ENCODE data around the gene ZFYVE28. TPM values are rescaled to one million over a fixed set of nuclear protein-coding genes. Genes with fewer than 3 reads are reported as not detected.

The ZFYVE28 gene
- total RNA-seq, 1 experiment from 2014 or later: 19.2 TPM

- Histone ChIP-seq H3K27ac (ENCODE audit: low read depth, low read length) (no peak overlapping the region), H3K36me3 (ENCODE audit: control insufficient read depth in 1 of 2, insufficient read depth in 2 of 2, low read length in 2 of 2) (no peaks in the 10 kb centered on the region), H4K20me1 (ENCODE audit: insufficient read depth) (no peaks in the 10 kb centered on the region), H2AFZ (ENCODE audit: low read depth, low read length, poor library complexity, severe bottlenecking) (no peak overlapping the region), H3K4me2 (ENCODE audit: low read length) (no peak overlapping the region), H3K27me3 (ENCODE audit: insufficient read depth, low read length) (no peaks in the 10 kb centered on the region), H3K9me2 (ENCODE audit: insufficient read depth) (no peaks in the 10 kb centered on the region), H3K4me3 (replicated peaks in 1 of 2; ENCODE audit: low read depth in 1 of 2, low read length in 2 of 2) (no peak overlapping the region), H3K9me3 (ENCODE audit: control insufficient read depth in 1 of 2, insufficient read depth in 1 of 2, low read depth in 1 of 2, low read length in 2 of 2) (no peaks in the 10 kb centered on the region), H3K79me2 (ENCODE audit: insufficient read depth, low read length) (no peaks in the 10 kb centered on the region), H3K9ac (ENCODE audit: low read length) (no peak overlapping the region), H3K4me1 (ENCODE audit: control insufficient read depth in 1 of 2, insufficient read depth in 2 of 2, low read length in 2 of 2) (peaks cover 8 to 16% of the 10 kb centered on the region in 2 experiments; a peak in 3 of 4 replicates)
- intact Hi-C loops (cut with micrococcal nuclease): no loop called here
- RAD21 ChIA-PET (ENCODE audit: low non-redundant PET in 1 of 2, low total read pairs in 2 of 2, uncharacterized antibody in 2 of 2, unreplicated experiment in 2 of 2): no interaction called here
- ATAC-seq (no peak), DNase-seq (ENCODE audit: low read depth, low spot score) (no peak)
- TF ChIP-seq ELF1 (IDR thresholded peaks at IDR 0.05; ENCODE audit: borderline replicate concordance, low read depth): no peak
- no peak for TF ChIP-seq FOSL1 (IDR thresholded peaks at IDR 0.05; ENCODE audit: low read depth)
- TF ChIP-seq EGR1 (IDR thresholded peaks at IDR 0.05; ENCODE audit: low read depth): no peak
- no peak for TF ChIP-seq POLR2A (IDR thresholded peaks at IDR 0.05; ENCODE audit: borderline replicate concordance, extremely low read depth, insufficient read depth, insufficient read length)
- TF ChIP-seq ZNF274 (IDR thresholded peaks at IDR 0.05; ENCODE audit: low read depth, low read length): no peak
- CTCF ChIA-PET: no interaction called here
- POLR2A ChIA-PET: no interaction called here
- no TSS peak for BruUV-seq (replicated peaks)
Observed at GRCh38 chr4:2459589-2460349, 41.3 kb upstream of the ZFYVE28 start.

- Histone ChIP-seq H3K4me1 (ENCODE audit: control insufficient read depth in 1 of 2, insufficient read depth in 2 of 2, low read length in 2 of 2) (peaks cover 8 to 16% of the 10 kb centered on the region in 2 experiments; a peak in 3 of 4 replicates), H3K27ac (ENCODE audit: low read depth, low read length) (no peak overlapping the region), H3K9me2 (ENCODE audit: insufficient read depth) (no peaks in the 10 kb centered on the region), H3K4me3 (replicated peaks in 1 of 2; ENCODE audit: low read depth in 1 of 2, low read length in 2 of 2) (no peak overlapping the region), H2AFZ (ENCODE audit: low read depth, low read length, poor library complexity, severe bottlenecking) (no peak overlapping the region), H3K79me2 (ENCODE audit: insufficient read depth, low read length) (no peaks in the 10 kb centered on the region), H3K27me3 (ENCODE audit: insufficient read depth, low read length) (no peaks in the 10 kb centered on the region), H4K20me1 (ENCODE audit: insufficient read depth) (no peaks in the 10 kb centered on the region), H3K36me3 (ENCODE audit: control insufficient read depth in 1 of 2, insufficient read depth in 2 of 2, low read length in 2 of 2) (no peaks in the 10 kb centered on the region), H3K9me3 (ENCODE audit: control insufficient read depth in 1 of 2, insufficient read depth in 1 of 2, low read depth in 1 of 2, low read length in 2 of 2) (no peaks in the 10 kb centered on the region), H3K4me2 (ENCODE audit: low read length) (no peak overlapping the region), H3K9ac (ENCODE audit: low read length) (no peak overlapping the region)
- RAD21 ChIA-PET (ENCODE audit: low non-redundant PET in 1 of 2, low total read pairs in 2 of 2, uncharacterized antibody in 2 of 2, unreplicated experiment in 2 of 2): no interaction called here
- POLR2A ChIA-PET: no interaction called here
- CTCF ChIA-PET: no interaction called here
- DNase-seq (ENCODE audit: low read depth, low spot score): no peak
- intact Hi-C loops (cut with micrococcal nuclease): no loop called here
- ATAC-seq: no peak
- BruUV-seq (replicated peaks): no TSS peak
- TF ChIP-seq SIN3A (IDR thresholded peaks at IDR 0.05; ENCODE audit: low read depth) (no peak), ZNF274 (IDR thresholded peaks at IDR 0.05; ENCODE audit: low read depth, low read length) (no peak), YY1 (IDR thresholded peaks at IDR 0.05; ENCODE audit: extremely low read depth, insufficient replicate concordance, low read depth, low read length) (no peak), EZH2 (IDR thresholded peaks at IDR 0.05) (no peak), ZFX (IDR thresholded peaks at IDR 0.05) (no peak)
Observed at GRCh38 chr4:2458546-2459491, 40.4 kb upstream of the ZFYVE28 start.

All from HCT116 (cell line).